WI38 (cell line): ENCODE measurements around the gene TPI1.
"Not testable (repeated sequence)": the region's sequence is repeated elsewhere in the genome, so short reads cannot be mapped to it uniquely, and the experiment has no call there.

ENCODE experiments used
- H3K4me3 ChIP-seq: 2 replicates; pipeline ENCODE4 v1.5.1; 2011; ENCODE audit warnings: low read depth, mild to moderate bottlenecking, control low read depth, low read length
- CTCF ChIP-seq: IDR thresholded peaks from 2 replicates; pipeline ENCODE4 v1.5.1; 2012; ENCODE audit warnings: low read depth, mild to moderate bottlenecking, control low read depth, low read length

TPI1 gene

GRCh38 chr12:6887460-6887859 lies 20.1 kb downstream of the TPI1 start:
- no peak for TF ChIP-seq CTCF
- no peak overlapping the region for H3K4me3 ChIP-seq

GRCh38 chr12:6888360-6888759 lies 21.0 kb downstream of the TPI1 start:
- no peak for TF ChIP-seq CTCF
- H3K4me3 ChIP-seq: no peak overlapping the region

GRCh38 chr12:6888794-6889193 lies 21.5 kb downstream of the TPI1 start:
- not testable (repeated sequence) for H3K4me3 ChIP-seq

- H3K4me3 ChIP-seq: not testable (repeated sequence)
Observed at GRCh38 chr12:6889775-6890573, 22.6 kb downstream of the TPI1 start.

GRCh38 chr12:6890789-6891645 lies 23.7 kb downstream of the TPI1 start:
- peak; percentile 58 for TF ChIP-seq CTCF

GRCh38 chr12:6891646-6892001 lies 24.3 kb downstream of the TPI1 start:
- peak overlapping the region; percentile 44 for H3K4me3 ChIP-seq
- TF ChIP-seq CTCF: no peak

More at GRCh38 chr12:6890789-6891645, 23.7 kb downstream of the TPI1 start:
- H3K4me3 ChIP-seq: peak overlapping the region; percentile 44

- H3K4me3 ChIP-seq: not testable (repeated sequence)
Observed at GRCh38 chr12:6892683-6893082, 25.4 kb downstream of the TPI1 start.

- TF ChIP-seq CTCF: no peak
Observed at GRCh38 chr12:6894321-6894720, 27.0 kb downstream of the TPI1 start.

More at GRCh38 chr12:6894321-6894720, 27.0 kb downstream of the TPI1 start:
- H3K4me3 ChIP-seq: no peak overlapping the region
